ENCODE results near the gene PSEN1.

PSEN1 gene

GRCh38 chr14:73136387-73137225 lies at the start of gene PSEN1:
TSS of gene PSEN1 (plus strand) at chr14:73136507. CDS start at chr14:73148020, 11,513 bp downstream.
- peak; percentile 72 for FAIRE-seq

DNA sequence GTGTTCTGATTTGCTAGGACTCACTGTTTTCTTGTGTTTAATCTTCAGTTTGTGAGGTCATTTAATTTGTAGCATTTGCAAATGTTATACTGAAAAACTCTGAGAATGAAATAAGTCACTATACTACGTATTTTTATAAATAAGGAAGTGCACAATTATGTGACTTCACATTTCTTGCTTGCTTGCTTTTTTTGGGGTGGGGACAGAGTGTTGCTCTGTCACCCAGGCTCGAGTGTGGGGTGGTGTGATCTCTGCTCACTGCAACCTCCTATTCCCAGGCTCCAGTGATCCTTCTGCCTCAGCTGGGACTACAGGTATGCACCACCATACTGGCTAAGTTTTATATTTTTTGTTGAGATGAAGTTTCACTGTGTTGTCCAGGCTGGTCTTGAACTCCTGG lies 45.3 kb upstream of the PSEN1 start:
- no peak for FAIRE-seq

DNA sequence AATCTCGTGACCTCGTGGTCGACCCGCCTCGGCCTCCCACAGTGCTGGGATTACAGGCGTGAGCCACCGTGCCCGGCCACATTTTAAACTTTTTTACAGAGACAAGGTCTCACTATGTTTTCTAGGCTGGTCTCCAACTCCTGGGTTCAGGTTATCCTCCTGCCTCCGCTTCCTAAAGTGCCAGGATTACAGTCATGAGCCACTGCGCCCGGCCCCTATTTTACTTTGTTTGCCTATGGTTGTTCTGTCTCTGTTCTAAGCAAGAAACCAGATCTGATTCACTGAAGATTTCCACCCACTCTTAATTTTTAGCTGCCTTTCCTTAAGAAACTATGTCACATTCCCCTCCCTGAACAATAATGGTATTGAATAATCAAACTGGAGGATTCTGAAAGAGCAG lies 38.9 kb upstream of the PSEN1 start:
- no peak for FAIRE-seq

DNA sequence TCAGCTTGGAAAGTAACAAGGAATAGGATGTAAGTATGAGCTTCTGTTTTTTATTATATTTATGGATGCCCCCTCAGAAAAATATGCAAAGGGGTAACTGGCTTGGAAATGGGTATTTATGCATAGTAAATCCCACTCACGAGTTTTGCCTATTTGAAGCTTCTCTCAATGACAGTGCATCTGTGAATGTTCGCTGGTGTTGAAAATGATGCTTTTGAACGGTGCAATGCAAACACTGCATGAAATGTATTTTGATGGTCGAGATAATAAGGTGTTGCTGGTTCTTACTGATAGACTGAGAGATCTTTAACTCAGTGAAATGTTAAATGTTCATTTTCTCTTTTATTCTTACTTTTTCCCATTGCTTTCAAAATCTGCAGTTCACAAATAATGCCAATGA lies 36.0 kb upstream of the PSEN1 start:
- no peak for FAIRE-seq

DNA sequence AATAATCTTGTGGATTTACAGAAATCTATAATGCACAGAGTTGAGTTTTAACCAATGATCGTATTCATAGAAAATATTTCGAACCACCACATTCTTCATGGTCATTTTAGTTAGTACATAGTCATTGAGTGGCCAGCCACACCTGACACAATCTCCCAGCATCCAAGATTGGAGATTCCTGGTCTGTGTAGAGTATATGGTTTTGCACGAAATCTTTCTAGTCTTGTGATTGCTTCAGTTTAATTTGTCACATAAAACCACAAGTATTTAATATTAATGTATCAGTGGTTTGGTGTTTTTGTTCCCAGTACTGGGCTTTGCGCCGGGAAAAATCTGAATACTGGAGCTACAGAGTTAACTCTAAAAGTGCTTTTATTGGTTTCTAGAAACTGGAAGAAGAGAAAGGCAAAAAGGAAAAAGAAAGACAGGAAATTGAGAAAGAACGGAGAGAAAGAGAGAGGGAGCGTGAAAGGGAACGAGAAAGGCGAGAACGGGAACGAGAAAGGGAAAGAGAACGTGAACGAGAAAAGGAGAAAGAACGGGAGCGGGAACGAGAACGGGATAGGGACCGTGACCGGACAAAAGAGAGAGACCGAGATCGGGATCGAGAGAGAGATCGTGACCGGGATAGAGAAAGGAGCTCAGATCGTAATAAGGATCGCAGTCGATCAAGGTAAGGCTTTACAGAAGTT lies 33.4 kb upstream of the PSEN1 start:
- no peak for FAIRE-seq

DNA sequence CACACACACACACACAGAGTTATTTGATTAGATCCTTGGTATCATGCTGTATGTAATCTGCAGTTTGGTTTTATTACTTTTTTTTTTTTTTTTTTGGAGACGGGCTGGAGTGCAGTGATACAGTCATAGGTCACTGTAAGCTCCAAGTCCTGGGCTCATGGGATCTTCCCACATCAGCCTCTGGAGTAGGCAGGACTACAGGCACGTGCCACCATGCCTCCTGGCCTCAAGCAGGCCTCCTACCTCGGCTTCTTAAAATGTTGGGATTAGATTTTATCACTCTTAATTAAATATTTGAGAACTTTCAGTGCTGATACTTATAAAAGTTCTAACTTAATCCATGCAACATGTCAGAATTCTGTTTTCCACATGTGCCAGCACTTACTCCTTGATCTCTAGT lies 31.3 kb upstream of the PSEN1 start:
- no peak for FAIRE-seq

- FAIRE-seq: no peak
These were observed 30.6 kb upstream of the PSEN1 start for GRCh38 chr14:73105727-73106126.

DNA sequence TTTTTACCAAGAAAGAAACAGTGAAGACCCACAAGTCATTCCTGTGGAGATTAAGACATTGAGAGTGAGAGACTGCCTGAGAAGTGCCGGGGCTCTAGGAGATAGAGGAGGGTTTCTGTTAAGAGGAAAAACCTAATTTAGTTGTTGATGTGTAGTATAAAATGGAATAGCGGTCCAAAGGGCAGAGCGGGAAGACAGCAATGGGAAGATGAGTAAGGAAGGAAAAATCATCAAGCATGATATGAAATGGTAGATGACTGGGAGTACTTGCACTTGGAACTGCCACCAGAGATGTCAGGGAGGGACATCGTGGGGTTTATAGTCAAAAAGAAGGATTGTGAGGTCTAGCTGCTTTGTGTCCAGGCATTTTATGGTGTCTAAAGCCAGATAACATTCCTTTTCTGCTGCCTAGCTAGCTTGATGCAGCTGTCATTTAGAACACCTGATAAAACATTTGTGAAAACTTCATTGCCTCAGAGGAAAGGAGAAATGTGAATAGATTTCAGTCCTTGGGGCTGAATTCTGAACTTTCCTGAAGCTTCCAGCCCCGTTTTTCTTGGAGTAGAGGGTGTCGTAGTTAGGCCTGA lies 20.1 kb upstream of the PSEN1 start:
- FAIRE-seq: no peak

GRCh38 chr14:73124180-73124894 lies 12.0 kb upstream of the PSEN1 start:
- no peak for FAIRE-seq

GRCh38 chr14:73125169-73125588 lies 11.1 kb upstream of the PSEN1 start:
- no peak for FAIRE-seq

- no peak for FAIRE-seq
These were observed 10.6 kb upstream of the PSEN1 start for GRCh38 chr14:73125746-73126145.

- no peak for FAIRE-seq
These were observed 2.5 kb upstream of the PSEN1 start for GRCh38 chr14:73133795-73134194.

GRCh38 chr14:73136085-73136386 lies 271 bp upstream of the PSEN1 start:
- FAIRE-seq: no peak

- FAIRE-seq: no peak
These were observed 4.6 kb downstream of the PSEN1 start for GRCh38 chr14:73140811-73141323.

GRCh38 chr14:73142216-73142615 lies 5.9 kb downstream of the PSEN1 start:
- FAIRE-seq: no peak

- no peak for FAIRE-seq
These were observed 6.7 kb downstream of the PSEN1 start for GRCh38 chr14:73143003-73143402.

DNA sequence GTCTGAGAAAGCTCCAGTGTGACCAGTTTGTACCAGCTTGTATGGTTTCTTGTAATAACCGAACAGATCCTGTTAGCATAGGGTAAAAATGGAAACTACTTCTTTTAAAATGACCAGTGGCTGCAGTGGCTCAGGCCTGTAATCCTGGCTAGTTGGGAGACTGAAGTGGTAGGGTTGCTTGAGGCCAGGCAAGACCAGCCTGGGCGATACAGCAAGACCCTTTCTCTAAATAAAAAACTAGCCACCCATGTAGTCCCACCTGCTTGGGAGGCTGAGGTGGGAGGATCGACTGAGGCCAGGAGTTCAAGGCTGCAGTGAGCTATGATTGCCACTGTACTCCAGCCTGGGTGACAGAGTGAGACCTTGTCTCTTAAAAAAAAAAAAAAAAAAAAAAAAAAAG lies 7.3 kb downstream of the PSEN1 start:
- no peak for FAIRE-seq

DNA sequence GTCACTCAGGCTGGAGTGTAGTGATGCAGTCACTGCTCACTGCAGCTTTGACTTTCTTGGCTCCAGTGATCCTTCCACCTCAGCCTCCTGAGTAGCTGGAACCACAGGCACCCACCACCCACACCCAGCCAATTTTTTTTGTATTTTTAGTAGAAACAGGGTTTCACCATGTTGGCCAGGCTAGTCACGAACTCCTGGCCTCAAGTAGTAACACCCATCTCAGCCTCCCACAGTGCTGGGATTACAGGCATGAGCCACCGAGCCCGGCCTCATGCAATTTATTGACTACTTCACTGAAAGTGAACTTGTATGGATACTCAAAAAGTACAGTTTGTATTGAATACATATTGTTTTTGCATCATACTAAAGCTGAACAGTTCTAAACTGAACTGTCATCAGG lies 9.1 kb downstream of the PSEN1 start:
- FAIRE-seq: no peak

DNA sequence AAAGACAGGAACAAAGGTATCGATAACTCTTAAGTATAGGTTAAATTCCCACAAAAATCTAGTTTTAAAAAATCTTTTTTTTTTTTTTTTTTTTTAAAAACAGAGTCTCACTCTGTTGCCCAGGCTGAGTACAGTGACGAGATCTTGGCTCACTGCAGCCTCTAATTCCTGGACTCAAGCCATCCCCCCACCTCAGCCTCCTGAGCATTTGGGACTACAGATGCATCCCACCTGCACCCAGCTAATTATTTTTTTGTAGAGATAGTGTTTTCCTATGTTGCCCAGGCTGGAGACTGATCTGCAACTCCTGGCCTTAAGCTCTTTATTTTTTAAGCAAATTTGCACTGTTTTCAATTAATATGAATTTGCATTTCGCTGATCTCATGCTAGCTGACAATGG lies 9.8 kb downstream of the PSEN1 start:
- FAIRE-seq: no peak

GRCh38 chr14:73149753-73150152 lies 13.4 kb downstream of the PSEN1 start:
- FAIRE-seq: no peak

DNA sequence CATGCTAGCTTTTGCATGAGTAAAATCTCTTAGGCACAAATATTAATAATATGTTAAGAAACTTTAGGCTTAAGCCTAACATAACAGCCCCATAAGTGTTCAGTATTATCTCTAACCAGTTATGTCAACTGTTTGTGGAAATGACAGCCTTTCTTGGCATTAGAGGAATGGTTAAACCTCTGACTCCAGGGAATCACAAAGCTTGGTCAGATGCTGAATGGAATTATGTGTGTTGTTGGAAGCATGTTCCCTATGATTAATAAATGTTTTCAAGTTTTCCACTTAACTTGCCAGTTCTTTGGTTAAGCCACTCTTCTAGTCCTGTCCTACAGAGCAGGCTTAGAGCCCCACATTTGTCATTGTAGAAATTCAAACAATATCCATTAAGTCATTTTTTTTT lies 17.0 kb downstream of the PSEN1 start:
- no peak for FAIRE-seq

DNA sequence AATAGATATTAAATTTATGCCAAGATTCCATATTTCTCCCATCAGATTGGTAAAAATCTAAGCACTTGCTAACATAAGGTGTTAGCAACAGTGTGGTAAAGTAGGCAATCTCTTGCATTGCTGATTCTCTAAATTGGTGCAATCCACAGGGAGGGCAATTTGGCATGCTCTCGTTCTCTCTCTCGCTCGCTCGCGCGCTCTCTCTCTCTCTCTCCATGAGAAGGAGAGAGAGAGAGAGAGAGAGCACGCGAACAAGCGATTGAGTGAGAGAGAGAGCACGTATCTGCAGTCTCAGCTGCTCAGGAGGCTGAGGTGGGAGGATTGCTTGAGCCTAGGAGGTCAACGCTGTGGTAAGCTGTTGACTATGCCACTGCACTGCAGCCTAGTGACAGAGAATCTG lies 25.9 kb downstream of the PSEN1 start:
- FAIRE-seq: no peak

DNA sequence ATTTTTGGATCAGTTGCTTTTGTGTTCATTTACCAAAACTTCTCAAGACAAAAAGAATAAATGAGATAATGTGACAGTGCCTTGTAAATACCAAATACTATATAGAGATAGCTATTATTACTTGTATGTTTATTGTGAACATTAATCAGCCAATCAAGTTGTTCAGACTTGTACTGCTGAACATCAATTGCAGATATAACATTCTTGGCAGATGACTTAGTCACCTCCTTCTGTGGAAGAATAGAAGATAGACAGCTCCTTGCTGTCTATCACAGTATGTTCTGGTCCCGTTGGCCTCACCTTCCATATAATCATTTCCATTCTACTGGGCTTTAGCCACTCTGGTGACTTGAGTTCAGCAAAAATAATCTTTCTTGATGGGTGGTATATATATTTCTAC lies 30.1 kb downstream of the PSEN1 start:
- FAIRE-seq: no peak
